Cardiac muscle cell (in vitro differentiated cells and primary cell): ENCODE measurements around the gene TIMM23. TPM values are rescaled to one million over a fixed set of nuclear protein-coding genes. Genes with fewer than 3 reads are reported as not detected.

Source experiments
- DNase-seq, 2 donors: peaks; one replicate each; pipeline versions ENCODE4 v3.0.0 to v3.0.0-alpha.2; 2010 to 2017; ENCODE audit warnings: low read depth in 1 of 2, low spot score in 1 of 2
- H3K27ac ChIP-seq: fragments of 200-600 bp; sonication (generic); 2 replicates; pipeline ENCODE4 v1.5.1; 2016
- H3K27me3 ChIP-seq: fragments of 200-600 bp; sonication (generic); 2 replicates; pipeline ENCODE4 v1.6.0; 2016; ENCODE audit warnings: control low read depth
- H3K36me3 ChIP-seq: fragments of 200-600 bp; sonication (generic); 2 replicates; pipeline ENCODE4 v1.5.1; 2016; ENCODE audit warnings: control low read depth
- H3K4me1 ChIP-seq: fragments of 200-600 bp; sonication (generic); 2 replicates; pipeline ENCODE4 v1.8.1; 2017; ENCODE audit warnings: low read depth, mild to moderate bottlenecking, mixed run types
- H3K4me3 ChIP-seq: fragments of 200-600 bp; sonication (generic); 2 replicates; pipeline ENCODE4 v1.5.1; 2016; ENCODE audit warnings: mild to moderate bottlenecking
- H3K9me3 ChIP-seq: fragments of 200-600 bp; sonication (generic); 2 replicates; pipeline ENCODE4 v1.5.1; 2017; ENCODE audit warnings: low read depth, mild to moderate bottlenecking, control low read depth
- CTCF ChIP-seq: IDR thresholded peaks from 2 replicates; pipeline ENCODE4 v1.5.1; 2012; ENCODE audit warnings: low read depth, mild to moderate bottlenecking, low read length
- polyA plus RNA-seq: library from polyadenylated mRNA; unstranded; fragments of >200 nt; fragmentation: Nextera tagmentation; extraction: Ambion mirVana; gene quantifications from 2 replicates; pipeline ENCODE4 v1.2.1, GENCODE V29; 2016
- total RNA-seq: library from RNA; depleted of rRNA; stranded (reverse); fragments of >200 nt; gene quantifications from 2 replicates; pipeline ENCODE4 v1.2.3, GENCODE V29; 2016

The TIMM23 gene
- total and polyA plus RNA-seq, 2 experiments from 2014 or later: 92.6 to 140 TPM

DNA sequence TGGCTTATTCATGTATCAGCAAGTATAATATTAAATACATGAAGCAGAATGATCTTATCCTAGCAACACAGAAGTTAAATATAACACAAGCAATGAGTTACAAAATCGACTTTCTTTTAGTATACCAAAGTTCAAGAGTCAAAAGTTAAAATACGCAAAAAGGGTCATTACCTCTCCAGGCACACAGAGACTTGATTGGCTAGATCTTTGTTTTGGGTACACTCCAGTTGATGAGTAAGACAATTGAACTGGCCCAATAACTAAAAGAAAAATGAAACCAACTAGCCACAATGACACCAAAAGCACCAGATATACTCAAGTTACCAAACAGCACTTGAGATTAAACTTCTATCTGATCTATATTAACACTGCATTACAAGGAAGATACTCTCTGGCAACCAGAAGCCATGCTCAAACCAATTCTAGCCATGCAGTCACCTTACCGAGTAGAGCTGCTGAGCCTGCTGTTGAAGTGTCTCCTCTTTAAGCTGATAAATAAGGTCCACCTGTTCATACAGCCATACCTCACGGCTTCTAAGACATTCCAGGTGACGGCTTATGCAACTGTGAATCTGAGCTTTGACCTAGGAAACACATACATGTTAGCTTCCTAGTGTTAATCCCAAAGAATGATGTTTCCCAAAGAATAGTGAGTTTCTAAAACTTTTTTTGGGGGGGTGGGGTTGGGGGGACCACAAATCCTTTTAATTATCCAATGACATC is 42.6 kb downstream of the TIMM23 start:
- DNase-seq: no peak
- TF ChIP-seq CTCF: no peak
- Histone ChIP-seq H3K36me3 (peaks cover 62% of the 10 kb centered on the region), H3K27me3 (no peaks in the 10 kb centered on the region), H3K4me3 (no peak overlapping the region), H3K4me1 (peaks cover 38% of the 10 kb centered on the region), H3K9me3 (no peaks in the 10 kb centered on the region), H3K27ac (no peak overlapping the region)

GRCh38 chr10:46016190-46016589 is 43.9 kb downstream of the TIMM23 start:
- DNase-seq: no peak
- Histone ChIP-seq H3K4me3 (no peak overlapping the region), H3K27ac (no peak overlapping the region), H3K4me1 (peaks cover 50% of the 10 kb centered on the region), H3K9me3 (no peaks in the 10 kb centered on the region), H3K36me3 (peaks cover 48% of the 10 kb centered on the region), H3K27me3 (no peaks in the 10 kb centered on the region)
- TF ChIP-seq CTCF: no peak

DNA sequence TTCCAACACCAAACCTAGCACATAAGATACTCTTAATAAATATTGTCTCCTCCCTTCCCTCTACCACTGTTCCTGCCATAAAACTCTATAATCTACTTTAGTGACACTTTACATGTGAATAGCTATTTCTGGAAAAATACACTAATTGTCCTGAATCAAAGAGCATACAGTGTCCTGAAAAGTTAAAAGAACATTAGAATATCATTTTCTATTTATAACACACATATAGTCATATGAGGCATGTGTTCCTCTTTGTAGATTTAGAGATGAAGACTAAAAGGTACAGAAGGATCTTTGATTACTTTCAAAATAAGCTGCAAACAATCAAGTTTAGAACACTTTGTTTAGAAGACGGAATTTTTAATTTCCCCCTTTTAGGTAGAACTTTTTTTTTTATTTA is 44.5 kb downstream of the TIMM23 start:
- DNase-seq: no peak
- Histone ChIP-seq H3K27ac (no peak overlapping the region), H3K9me3 (no peaks in the 10 kb centered on the region), H3K4me1 (peaks cover 53% of the 10 kb centered on the region), H3K36me3 (peaks cover 44% of the 10 kb centered on the region), H3K27me3 (no peaks in the 10 kb centered on the region), H3K4me3 (no peak overlapping the region)
- TF ChIP-seq CTCF: no peak

DNA sequence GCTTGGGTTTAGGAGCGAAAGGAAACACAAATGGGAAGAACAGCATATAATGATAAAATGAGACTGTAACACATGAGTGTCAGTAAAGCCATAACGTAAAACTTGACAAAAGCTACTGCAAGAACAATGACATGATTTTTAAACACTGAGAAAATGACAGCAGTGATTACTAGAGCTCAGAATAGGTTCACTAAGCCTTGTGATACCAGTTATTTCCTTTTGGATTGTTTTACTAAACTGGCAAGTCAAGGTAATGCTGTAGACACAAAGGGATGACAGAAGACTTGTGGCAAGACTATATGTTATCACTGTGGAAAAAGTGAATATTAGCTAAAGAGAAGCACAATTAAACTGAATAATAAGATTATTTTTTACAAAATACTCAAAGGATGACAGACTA is 45.4 kb downstream of the TIMM23 start:
- no peak for TF ChIP-seq CTCF
- Histone ChIP-seq H3K4me3 (peak overlapping the region; percentile 11), H3K27me3 (no peaks in the 10 kb centered on the region), H3K9me3 (no peaks in the 10 kb centered on the region), H3K36me3 (peaks cover 37% of the 10 kb centered on the region), H3K4me1 (peaks cover 53% of the 10 kb centered on the region), H3K27ac (peak overlapping the region; percentile 86)
- no peak for DNase-seq

GRCh38 chr10:46018453-46019176 is 46.3 kb downstream of the TIMM23 start:
- Histone ChIP-seq H3K4me3 (peak overlapping the region; percentile 4), H3K4me1 (peaks cover 54% of the 10 kb centered on the region), H3K9me3 (no peaks in the 10 kb centered on the region), H3K36me3 (peaks cover 28% of the 10 kb centered on the region), H3K27ac (peak overlapping the region; percentile 86), H3K27me3 (no peaks in the 10 kb centered on the region)
- no peak for TF ChIP-seq CTCF
- peak in 1 of 2 donors; percentile 63 for DNase-seq
